A549 (cell line): ENCODE data around the gene GNAT2.

Experiments
- BCL3 ChIP-seq: fragments of >200 bp; sonication (Bioruptor Twin); formaldehyde crosslinking; IDR thresholded peaks from 3 replicates; pipeline ENCODE4 v1.6.1; 2016
- BHLHE40 ChIP-seq: IDR thresholded peaks from 2 replicates; pipeline ENCODE4 v1.6.1; 2012; ENCODE audit warnings: low read depth, low read length, inconsistent platforms
- EP300 ChIP-seq, 2 experiments: fragments of >200 bp; sonication (Bioruptor Twin); formaldehyde crosslinking; IDR thresholded peaks; 2 replicates in 1 of 2; 3 replicates in 1 of 2; pipeline ENCODE4 v1.6.1; 2016 to 2017
- ESRRA ChIP-seq: fragments of 150-350 bp; IDR thresholded peaks from 2 replicates; pipeline ENCODE4 v1.6.1; 2014; ENCODE audit warnings: mild to moderate bottlenecking, low read length, borderline replicate concordance
- GATA3 ChIP-seq: IDR thresholded peaks from 2 replicates; pipeline ENCODE4 v1.6.1; 2012; ENCODE audit warnings: borderline replicate concordance
- NPAS2 ChIP-seq: fragments of 250-450 bp; sonication (Bioruptor Pico); IDR thresholded peaks from 2 replicates; pipeline ENCODE4 v1.8.0; 2022; ENCODE audit warnings: mild to moderate bottlenecking, moderate library complexity, borderline replicate concordance
- POLR2A ChIP-seq: IDR thresholded peaks from 2 replicates; pipeline ENCODE4 v1.6.1; 2012; ENCODE audit warnings: mild to moderate bottlenecking, low read length
- RAD21 ChIP-seq, 2 experiments: fragments of >200 bp in 1 of 2; sonication (Bioruptor Twin) in 1 of 2; formaldehyde crosslinking in 1 of 2; IDR thresholded peaks in 1 of 2; conservative IDR thresholded peaks in 1 of 2; 2 replicates in 1 of 2; 3 replicates in 1 of 2; pipeline ENCODE4 v1.6.1; 2012 to 2018; ENCODE audit warnings: inconsistent platforms in 1 of 2
- RARB ChIP-seq: fragments of 250-450 bp; sonication (Bioruptor Pico); IDR thresholded peaks from 2 replicates; pipeline ENCODE4 v1.8.0; 2021; ENCODE audit warnings: mild to moderate bottlenecking, moderate library complexity
- SMC3 ChIP-seq: fragments of >200 bp; sonication (Bioruptor Twin); formaldehyde crosslinking; IDR thresholded peaks from 3 replicates; pipeline ENCODE4 v1.6.1; 2018; ENCODE audit warnings: inconsistent platforms
- ZFP36 ChIP-seq: fragments of 450-650 bp; IDR thresholded peaks from 2 replicates; pipeline ENCODE4 v1.6.1; 2014; ENCODE audit warnings: borderline replicate concordance; ENCODE audit not compliant: partially characterized antibody
- TF ChIP-seq, protein P1 (sequence below): fragments of >200 bp; sonication (Bioruptor Twin); formaldehyde crosslinking; IDR thresholded peaks from 3 replicates; pipeline ENCODE4 v1.5.1; 2016
- TF ChIP-seq, protein P2 (sequence below): fragments of 250-450 bp; sonication (Bioruptor Pico); IDR thresholded peaks from 2 replicates; pipeline ENCODE4 v1.5.0; 2021; ENCODE audit warnings: mild to moderate bottlenecking, moderate library complexity, borderline replicate concordance

DNA sequence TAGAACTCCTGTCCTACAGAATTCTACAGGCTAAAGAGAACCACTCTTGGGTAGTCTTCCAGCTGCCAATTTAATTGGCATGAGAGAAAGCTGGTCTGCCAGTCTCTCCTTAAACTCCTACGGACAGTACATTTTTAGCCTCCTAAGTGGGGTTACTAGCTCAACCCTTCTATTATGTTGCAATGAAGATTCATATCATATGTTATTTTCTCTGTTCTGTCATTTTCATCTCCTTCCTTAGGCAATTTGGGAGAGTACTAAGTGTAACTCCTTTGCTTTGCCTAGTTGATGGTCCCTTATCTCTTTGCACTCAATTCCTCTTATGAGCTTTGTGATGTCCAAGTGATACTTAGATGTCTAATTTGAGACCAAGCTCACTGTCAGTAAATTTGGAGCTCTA, 14.0 kb downstream of the GNAT2 start:
- TF ChIP-seq, protein P1, sequence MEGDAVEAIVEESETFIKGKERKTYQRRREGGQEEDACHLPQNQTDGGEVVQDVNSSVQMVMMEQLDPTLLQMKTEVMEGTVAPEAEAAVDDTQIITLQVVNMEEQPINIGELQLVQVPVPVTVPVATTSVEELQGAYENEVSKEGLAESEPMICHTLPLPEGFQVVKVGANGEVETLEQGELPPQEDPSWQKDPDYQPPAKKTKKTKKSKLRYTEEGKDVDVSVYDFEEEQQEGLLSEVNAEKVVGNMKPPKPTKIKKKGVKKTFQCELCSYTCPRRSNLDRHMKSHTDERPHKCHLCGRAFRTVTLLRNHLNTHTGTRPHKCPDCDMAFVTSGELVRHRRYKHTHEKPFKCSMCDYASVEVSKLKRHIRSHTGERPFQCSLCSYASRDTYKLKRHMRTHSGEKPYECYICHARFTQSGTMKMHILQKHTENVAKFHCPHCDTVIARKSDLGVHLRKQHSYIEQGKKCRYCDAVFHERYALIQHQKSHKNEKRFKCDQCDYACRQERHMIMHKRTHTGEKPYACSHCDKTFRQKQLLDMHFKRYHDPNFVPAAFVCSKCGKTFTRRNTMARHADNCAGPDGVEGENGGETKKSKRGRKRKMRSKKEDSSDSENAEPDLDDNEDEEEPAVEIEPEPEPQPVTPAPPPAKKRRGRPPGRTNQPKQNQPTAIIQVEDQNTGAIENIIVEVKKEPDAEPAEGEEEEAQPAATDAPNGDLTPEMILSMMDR, result no peak
- TF ChIP-seq POLR2A (no peak), GATA3 (no peak), NPAS2 (no peak), RARB (CRISPR knock-in tag) (no peak), RAD21 (conservative IDR thresholded peaks at IDR 0.05 in 1 of 2, IDR thresholded peaks at IDR 0.05 in 1 of 2) (no peak), BHLHE40 (no peak), SMC3 (no peak), ZFP36 (no peak), EP300 (IDR thresholded peaks at IDR 0.05) (no peak), ESRRA (no peak), BCL3 (no peak)
- TF ChIP-seq, protein P2, sequence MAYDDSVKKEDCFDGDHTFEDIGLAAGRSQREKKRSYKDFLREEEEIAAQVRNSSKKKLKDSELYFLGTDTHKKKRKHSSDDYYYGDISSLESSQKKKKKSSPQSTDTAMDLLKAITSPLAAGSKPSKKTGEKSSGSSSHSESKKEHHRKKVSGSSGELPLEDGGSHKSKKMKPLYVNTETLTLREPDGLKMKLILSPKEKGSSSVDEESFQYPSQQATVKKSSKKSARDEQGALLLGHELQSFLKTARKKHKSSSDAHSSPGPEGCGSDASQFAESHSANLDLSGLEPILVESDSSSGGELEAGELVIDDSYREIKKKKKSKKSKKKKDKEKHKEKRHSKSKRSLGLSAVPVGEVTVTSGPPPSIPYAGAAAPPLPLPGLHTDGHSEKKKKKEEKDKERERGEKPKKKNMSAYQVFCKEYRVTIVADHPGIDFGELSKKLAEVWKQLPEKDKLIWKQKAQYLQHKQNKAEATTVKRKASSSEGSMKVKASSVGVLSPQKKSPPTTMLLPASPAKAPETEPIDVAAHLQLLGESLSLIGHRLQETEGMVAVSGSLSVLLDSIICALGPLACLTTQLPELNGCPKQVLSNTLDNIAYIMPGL (CRISPR knock-in tag), result no peak
